Endothelial cell of umbilical vein (primary cell): ENCODE measurements around the gene NTRK1.

Experiments
- CTCF ChIP-seq, 2 donors: IDR thresholded peaks; 1 replicate in 1 of 2; 2 replicates in 1 of 2; pipeline ENCODE4 v1.5.1; 2011; ENCODE audit warnings: low read length in 2 of 2, mild to moderate bottlenecking in 2 of 2, moderate library complexity in 2 of 2, control low read depth in 1 of 2, inconsistent platforms in 1 of 2, low read depth in 1 of 2; ENCODE audit not compliant: insufficient read depth in 1 of 2; ENCODE audit errors: extremely low read depth in 1 of 2
- EZH2 ChIP-seq: IDR thresholded peaks from 2 replicates; pipeline ENCODE4 v1.6.1; 2012; ENCODE audit warnings: borderline replicate concordance, low read depth, mild to moderate bottlenecking, moderate library complexity, low read length, inconsistent platforms; ENCODE audit not compliant: severe bottlenecking
- GATA2 ChIP-seq: IDR thresholded peaks from 2 replicates; pipeline ENCODE4 v1.7.0; 2011; ENCODE audit warnings: low read depth, mild to moderate bottlenecking, moderate library complexity, mixed read lengths, low read length; ENCODE audit not compliant: insufficient read length, insufficient read depth
- JUN ChIP-seq: IDR thresholded peaks from 2 replicates; pipeline ENCODE4 v1.6.1; 2011; ENCODE audit warnings: borderline replicate concordance, low read depth; ENCODE audit not compliant: insufficient read length, insufficient read depth
- MYC ChIP-seq: IDR thresholded peaks from one replicate; pipeline ENCODE4 v1.6.1; 2011; ENCODE audit warnings: mild to moderate bottlenecking, low read depth, low read length
- POLR2A ChIP-seq: IDR thresholded peaks from 2 replicates; pipeline ENCODE4 v1.6.1; 2012; ENCODE audit warnings: low read depth, mild to moderate bottlenecking, control low read depth, low read length
- POLR2AphosphoS5 ChIP-seq: IDR thresholded peaks from 2 replicates; pipeline ENCODE4 v1.6.1; 2012; ENCODE audit warnings: low read depth, mild to moderate bottlenecking, control low read depth, low read length, moderate library complexity; ENCODE audit not compliant: insufficient read depth
- TF ChIP-seq, protein P1 (sequence below): IDR thresholded peaks from 2 replicates; pipeline ENCODE4 v1.6.1; 2011; ENCODE audit not compliant: insufficient read depth, insufficient read length

DNA sequence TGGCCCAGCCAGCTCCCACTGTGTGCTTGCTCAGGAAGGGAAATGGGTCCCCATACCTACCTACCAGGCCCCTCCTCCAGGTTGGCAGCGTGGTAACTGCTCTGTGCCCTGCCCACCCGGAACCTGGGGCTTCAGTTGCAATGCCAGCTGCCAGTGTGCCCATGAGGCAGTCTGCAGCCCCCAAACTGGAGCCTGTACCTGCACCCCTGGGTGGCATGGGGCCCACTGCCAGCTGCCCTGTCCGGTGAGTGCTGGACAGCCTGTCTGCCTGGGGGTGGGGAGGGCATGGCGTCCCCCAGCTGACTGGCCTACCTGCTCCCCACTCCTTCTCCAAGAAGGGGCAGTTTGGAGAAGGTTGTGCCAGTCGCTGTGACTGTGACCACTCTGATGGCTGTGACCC, 49.0 kb downstream of the NTRK1 start:
- TF ChIP-seq POLR2A, result no peak
- TF ChIP-seq CTCF (IDR thresholded peaks at IDR 0.05; ENCODE audit: extremely low read depth in 1 of 2, insufficient read depth in 1 of 2, low read depth in 1 of 2, low read length in 2 of 2), result no peak
- no peak for TF ChIP-seq EZH2
- TF ChIP-seq POLR2AphosphoS5, result no peak
- no peak for TF ChIP-seq GATA2
- TF ChIP-seq, protein P1, sequence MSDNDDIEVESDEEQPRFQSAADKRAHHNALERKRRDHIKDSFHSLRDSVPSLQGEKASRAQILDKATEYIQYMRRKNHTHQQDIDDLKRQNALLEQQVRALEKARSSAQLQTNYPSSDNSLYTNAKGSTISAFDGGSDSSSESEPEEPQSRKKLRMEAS, result no peak
- no peak for TF ChIP-seq JUN
- no peak for TF ChIP-seq MYC
